Activated naive CD4-positive, alpha-beta T cell treated with anti-CD3 and anti-CD28 coated beads, Interleukin-2, amount 50 U/mL, for 16 hours (primary cell): ENCODE data around the gene TRABD2B.

Source experiments
- DNase-seq: peaks from one replicate; pipeline ENCODE4 v3.0.0-alpha.2; 2020

The TRABD2B gene

DNA sequence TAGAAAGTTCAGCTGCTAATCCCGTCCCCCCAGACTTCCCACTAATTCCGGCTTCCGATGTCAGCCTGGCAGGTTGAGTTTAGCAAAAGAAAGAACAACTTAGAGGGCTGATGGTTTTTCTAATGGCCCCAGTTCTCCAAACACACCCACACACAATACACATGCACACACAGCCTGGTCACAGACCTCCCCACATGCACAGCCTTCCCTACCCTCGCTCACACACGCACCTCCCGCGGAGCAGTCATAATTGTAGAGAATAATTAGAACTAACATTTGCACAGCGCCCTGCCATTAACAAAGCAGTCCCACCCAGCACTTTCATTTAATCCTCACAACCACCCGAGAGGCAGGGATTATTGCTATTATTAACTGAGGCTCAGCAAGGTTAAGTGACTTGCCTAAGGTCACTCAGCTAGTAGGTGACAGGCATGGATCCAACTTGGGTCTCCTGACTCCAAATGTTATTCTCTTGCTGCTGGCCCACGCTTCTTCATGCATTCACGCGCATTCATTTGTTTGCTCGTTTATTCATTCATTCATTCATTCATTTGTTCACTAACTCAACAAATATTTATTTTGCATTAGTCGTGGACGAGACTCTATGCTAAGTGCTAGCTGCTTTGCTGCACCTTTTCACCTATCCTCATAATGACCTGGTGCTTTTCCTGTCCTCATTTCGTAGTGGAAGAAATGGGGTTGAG is 284.4 kb downstream of the TRABD2B start:
- DNase-seq: no peak

DNA sequence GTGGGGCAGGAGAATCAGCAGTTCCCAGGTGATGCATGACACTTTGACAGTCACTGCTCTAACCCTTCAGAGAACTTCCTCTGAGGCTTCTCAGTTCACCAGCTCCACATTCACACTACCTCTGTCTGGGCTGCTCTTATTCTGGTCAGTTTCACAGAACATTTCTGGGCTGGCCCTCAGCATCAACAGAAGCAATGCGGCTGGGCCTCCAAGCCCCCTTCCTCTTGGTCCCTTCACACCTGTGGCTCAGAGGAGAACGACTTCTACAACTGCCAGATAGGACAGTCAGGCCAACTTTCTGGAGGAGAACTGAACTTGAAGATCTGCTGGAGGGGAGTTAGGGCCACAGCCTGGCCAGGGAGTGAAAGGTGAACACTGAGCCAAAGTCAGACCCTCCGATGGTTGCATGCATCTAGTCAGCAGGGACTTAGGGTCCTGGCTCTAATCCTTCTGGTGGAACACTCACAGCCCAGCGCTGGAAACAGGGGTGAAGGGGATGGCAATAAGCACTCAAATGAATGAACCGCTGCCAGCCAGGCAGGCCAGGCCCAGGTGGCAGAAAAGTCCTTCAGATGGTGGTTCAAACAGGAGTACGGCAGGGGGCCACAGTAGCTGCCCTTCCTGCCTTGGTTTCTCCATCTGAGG is 285.2 kb downstream of the TRABD2B start:
- DNase-seq: no peak

DNA sequence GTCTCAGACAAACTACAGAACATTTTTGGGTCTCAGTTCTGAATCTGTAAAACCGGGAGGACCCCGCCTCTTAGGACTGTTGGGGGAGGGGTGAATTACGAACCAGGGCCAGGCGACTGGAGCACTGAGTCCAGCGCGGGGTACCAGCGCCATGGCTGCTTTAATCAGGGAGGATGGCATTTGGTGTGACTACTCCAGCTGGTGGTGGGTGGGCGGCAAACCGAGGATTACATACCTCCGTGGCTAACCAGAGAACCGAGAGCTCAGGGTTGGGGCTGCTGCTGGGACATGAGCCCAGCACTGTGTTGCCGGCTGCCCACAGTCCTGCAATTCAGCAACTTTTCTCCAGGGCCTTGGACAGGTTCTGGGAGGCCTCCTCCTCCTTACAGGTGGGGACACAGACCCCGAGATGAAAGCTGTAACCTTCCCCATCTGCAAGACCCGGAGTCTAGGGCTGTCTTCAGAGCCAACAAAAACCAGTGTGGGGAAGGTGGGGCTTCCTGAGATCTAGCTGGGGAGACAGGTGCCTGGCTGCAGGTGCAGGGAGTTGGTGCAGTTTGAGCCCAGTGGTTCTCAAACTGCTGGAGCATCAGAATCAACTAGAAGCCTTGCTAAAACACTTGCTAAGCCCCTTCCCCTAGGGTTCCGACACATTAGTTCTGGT is 285.9 kb downstream of the TRABD2B start:
- no peak for DNase-seq
